ENCODE data around the gene NECTIN4.

DNA sequence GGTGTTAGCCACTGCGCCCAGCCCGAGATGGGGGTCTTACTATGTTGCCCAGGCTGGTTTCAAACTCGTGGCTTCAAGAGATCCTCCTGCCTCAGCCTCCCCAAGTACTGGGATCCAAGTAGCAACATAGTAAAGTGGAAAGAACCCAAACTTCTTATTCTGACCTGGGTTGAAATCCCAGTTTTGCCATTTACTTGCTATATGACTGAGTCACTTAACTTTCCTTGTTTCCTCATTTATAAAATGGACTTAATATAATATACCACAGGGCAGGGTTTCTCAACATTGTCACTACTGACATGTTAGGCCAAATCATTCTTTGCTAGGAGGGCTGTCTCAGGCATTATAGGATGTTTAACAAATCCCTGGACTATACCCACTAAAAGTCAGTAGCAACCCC is 21.8 kb upstream of the NECTIN4 start:
- TF ChIP-seq, protein P1, sequence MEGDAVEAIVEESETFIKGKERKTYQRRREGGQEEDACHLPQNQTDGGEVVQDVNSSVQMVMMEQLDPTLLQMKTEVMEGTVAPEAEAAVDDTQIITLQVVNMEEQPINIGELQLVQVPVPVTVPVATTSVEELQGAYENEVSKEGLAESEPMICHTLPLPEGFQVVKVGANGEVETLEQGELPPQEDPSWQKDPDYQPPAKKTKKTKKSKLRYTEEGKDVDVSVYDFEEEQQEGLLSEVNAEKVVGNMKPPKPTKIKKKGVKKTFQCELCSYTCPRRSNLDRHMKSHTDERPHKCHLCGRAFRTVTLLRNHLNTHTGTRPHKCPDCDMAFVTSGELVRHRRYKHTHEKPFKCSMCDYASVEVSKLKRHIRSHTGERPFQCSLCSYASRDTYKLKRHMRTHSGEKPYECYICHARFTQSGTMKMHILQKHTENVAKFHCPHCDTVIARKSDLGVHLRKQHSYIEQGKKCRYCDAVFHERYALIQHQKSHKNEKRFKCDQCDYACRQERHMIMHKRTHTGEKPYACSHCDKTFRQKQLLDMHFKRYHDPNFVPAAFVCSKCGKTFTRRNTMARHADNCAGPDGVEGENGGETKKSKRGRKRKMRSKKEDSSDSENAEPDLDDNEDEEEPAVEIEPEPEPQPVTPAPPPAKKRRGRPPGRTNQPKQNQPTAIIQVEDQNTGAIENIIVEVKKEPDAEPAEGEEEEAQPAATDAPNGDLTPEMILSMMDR (IDR thresholded peaks at IDR 0.05; ENCODE audit: low read length): no peak
- TF ChIP-seq EZH2 (optimal IDR thresholded peaks at IDR 0.05; ENCODE audit: low read depth, low read length) (no peak), EZH2phosphoT487 (IDR thresholded peaks at IDR 0.05; ENCODE audit: low read length) (no peak)

Measured in MM.1S (cell line).